HL-60 (cell line): Measurements from ENCODE around the gene HNRNPLL.

Experiments used
- POLR2AphosphoS5 ChIP-seq: IDR thresholded peaks from 2 replicates; pipeline ENCODE4 v1.6.1; 2012; ENCODE audit warnings: low read depth
- TF ChIP-seq, protein P1 (sequence below): IDR thresholded peaks from one replicate; pipeline ENCODE4 v1.5.1; 2011; ENCODE audit warnings: low read length, control low read depth, inconsistent platforms; ENCODE audit not compliant: insufficient read depth

DNA sequence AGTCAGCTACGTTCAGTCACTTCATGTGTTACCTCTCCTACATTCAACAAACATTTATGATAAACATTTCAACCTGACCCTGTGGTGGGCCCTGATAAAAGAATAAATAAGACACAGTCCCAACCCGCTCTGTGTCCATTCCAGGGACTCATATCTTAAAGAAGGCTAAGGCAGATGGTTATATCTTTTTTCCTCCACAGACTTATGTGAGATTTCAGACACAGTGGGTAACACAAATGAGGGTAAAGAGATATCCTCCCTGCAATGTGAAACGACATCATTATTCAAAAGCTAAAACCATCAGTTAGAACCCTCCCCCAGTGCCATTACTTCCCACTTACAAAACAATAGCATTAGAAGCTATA is 11.1 kb upstream of the HNRNPLL start:
- TF ChIP-seq, protein P1, sequence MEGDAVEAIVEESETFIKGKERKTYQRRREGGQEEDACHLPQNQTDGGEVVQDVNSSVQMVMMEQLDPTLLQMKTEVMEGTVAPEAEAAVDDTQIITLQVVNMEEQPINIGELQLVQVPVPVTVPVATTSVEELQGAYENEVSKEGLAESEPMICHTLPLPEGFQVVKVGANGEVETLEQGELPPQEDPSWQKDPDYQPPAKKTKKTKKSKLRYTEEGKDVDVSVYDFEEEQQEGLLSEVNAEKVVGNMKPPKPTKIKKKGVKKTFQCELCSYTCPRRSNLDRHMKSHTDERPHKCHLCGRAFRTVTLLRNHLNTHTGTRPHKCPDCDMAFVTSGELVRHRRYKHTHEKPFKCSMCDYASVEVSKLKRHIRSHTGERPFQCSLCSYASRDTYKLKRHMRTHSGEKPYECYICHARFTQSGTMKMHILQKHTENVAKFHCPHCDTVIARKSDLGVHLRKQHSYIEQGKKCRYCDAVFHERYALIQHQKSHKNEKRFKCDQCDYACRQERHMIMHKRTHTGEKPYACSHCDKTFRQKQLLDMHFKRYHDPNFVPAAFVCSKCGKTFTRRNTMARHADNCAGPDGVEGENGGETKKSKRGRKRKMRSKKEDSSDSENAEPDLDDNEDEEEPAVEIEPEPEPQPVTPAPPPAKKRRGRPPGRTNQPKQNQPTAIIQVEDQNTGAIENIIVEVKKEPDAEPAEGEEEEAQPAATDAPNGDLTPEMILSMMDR = no peak
- no peak for TF ChIP-seq POLR2AphosphoS5
